HG02870 (cell line): ENCODE data around the gene ACSL6.
"Not testable (repeated sequence)": the region's sequence is repeated elsewhere in the genome, so short reads cannot be mapped to it uniquely, and the experiment has no call there.

Experiments used
- ATAC-seq: cut with Tn5 transposase; IDR thresholded peaks from one replicate; pipeline ENCODE4 v1.9.1; 2021; ENCODE audit warnings: mild to moderate bottlenecking, moderate library complexity; ENCODE audit not compliant: unreplicated experiment

Gene ACSL6

DNA sequence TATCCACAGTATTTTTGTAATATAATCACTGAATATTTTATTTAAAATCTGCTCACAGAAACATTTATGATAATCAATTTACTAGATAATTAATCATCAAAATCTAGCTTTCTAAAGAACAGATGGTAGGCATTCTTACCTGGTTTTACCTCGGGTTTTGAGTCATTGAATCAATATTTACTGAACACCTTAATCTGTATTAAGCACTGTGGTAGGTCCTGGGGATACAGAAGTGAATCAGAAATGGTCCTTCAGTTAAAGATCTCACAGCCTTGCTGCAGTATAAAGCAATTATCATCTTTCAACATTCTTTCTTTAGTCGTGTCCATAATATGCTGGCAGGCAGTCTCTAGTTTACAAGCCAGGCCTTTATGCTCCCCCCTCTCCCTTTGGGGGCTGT is 64.0 kb downstream of the ACSL6 start:
- ATAC-seq, result no peak

- no peak for ATAC-seq
These were observed 65.8 kb downstream of the ACSL6 start, which contains the start of gene MEIKIN for GRCh38 chr5:131945551-131946168. TSS of gene MEIKIN (minus strand) at chr5:131945663. CDS start at chr5:131945505, 158 bp downstream.

DNA sequence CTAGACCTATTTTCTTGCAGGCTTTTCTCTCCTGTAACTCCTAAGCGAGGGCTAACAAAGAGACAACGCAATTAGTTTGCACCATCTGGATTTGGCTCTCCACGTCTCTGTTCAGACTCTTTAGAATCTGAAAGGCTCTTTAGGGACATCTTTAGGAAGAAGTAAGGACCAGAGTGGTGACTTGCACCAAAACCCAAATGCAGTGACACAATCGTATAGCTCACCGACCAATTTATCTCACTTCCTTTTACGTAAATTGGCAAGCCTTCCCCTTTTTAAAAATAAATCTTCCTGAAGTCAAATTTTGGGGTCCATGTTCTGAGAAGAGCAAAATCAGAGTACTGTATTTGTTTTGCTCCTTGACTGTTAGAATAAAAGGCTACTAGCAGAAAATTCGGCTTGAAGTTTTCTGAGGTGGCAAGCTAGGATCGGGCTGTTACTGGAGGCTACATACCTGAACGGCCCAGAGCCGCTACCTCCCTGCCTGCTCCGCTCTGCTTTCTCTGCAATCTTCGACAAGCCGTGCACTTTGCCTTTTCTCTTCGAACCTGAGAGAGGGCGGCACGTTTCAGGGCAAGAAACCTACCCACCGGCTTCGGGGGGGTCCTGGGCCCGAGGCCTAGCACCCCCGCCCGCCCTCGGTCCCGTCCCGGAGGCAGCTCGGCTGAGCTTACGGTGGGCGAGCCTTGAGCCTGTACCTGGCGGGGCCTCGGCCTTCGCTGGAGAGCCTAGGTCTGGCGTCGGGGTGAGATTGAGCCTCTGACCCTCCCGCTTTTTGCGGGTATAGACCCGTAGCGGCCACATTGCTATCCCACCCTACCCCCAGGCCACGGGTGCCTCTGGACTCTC is 66.5 kb downstream of the ACSL6 start:
- no peak for ATAC-seq

GRCh38 chr5:131943916-131944315 is 67.5 kb downstream of the ACSL6 start:
- no peak for ATAC-seq

DNA sequence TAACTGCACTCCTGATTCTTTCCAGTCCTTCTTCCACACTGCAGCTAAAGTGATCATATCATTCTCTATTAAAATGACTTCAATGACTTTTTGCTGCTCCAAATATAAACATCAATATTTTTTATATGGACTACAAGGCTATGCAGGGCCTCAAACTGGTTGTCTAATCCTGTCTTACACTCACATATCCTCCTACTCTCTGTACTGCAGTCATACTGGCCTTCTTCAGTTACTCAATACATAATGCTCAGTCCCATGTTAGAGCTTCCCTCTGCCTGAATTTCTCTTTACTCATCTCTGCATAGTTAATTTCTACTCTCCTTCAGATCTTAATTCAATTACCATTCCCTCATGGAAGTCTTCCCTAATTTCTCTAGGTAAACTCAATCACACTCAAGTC is 69.4 kb downstream of the ACSL6 start:
- no peak for ATAC-seq

DNA sequence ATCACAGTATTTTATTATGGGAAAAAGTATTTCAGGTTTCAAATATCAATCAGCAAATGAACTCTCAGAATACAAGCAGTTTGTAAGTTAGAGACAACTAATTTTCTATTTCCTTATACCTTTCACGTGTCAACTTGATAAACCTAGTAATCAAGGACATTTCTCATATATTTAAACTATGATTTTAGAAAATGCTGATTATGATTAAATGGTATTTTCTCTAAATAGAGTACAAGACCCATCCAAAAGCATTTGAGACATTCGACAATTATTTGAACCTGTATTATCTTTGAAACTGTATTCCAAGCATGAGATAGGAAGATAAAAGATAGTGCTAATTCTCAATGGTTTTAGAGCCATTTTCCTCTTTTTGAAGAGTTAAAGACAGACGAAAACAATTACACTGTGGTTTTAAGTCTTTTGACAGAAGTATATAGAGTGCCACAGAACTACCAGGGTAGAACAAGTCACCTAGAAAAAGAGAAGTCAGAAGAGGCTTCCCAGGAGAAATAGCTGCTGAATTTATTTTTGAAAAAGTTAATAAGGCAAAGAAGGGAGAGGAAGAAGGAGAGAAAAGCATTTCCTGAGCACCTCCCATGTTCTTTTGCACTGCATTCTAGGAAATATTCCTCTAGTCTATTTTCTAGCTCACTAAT is 71.6 kb downstream of the ACSL6 start:
- no peak for ATAC-seq

DNA sequence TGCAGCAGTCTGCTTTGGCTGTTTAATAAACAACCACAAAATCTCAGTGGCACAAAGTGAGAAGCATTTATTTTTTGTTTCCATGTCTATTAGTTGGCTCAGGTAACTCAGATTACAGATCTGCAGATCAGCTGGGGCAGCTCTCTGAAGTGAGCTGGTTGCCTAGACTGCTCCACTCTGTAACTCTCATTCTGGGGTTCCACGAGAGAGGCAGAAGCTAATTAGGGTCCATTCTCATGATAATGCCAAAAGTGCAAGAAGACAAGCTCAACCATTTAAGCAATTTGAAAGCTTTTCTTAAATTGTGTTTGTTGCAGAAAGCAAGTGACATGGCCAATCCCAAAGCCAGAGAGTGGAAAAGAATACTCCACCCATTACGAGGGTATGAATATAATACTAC is 79.2 kb downstream of the ACSL6 start:
- ATAC-seq, result no peak

GRCh38 chr5:131928957-131929356 is 82.5 kb downstream of the ACSL6 start:
- ATAC-seq, result no peak

DNA sequence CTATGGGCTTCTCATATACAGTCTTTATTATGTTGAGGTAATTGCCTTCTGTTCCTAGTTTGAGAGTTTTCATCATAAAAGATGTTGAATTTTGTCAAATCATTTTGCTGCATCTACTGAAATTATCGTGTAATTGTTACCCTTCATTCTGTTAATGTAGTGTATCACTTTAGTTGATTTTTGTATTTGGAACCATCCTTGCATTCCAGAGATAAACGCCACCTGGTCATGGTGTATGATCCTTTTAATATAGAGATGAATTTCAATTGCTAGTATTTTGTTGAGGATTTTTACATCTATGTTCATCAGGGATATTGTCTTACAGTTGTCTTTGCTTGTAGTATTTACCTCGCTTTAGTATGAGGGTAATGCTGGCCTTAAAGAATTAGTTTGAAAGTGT is 85.3 kb downstream of the ACSL6 start:
- ATAC-seq, result no peak

- no peak for ATAC-seq
These were observed 95.0 kb downstream of the ACSL6 start for GRCh38 chr5:131916481-131916880.

DNA sequence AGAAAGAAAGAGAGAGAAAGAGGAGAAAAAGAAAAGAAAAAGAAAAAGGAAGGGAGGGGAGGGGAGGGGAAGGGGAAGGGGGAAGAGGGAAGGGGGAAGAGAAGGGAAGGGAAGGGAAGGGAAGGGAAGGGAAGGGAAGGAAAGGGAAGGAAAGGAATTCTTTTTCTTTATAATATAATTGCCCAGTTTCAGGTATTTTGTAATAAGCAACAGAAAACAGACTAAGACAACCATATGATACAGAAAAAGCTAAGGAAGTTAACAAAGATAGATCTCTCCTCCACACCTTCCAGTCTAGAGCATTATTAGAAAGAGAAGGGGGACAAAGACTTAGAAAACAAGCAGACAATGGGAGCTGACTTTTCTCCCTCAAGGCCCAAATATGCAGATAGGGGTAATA is 97.0 kb downstream of the ACSL6 start:
- no peak for ATAC-seq

- no peak for ATAC-seq
These were observed 97.9 kb downstream of the ACSL6 start for GRCh38 chr5:131913603-131914002.

GRCh38 chr5:131906668-131907067 is 104.8 kb downstream of the ACSL6 start:
- no peak for ATAC-seq

- not testable (repeated sequence) for ATAC-seq
These were observed 109.2 kb downstream of the ACSL6 start for GRCh38 chr5:131902266-131902665.
